Measurements from ENCODE around the gene CELA3B.

- TF ChIP-seq CTCF (IDR thresholded peaks at IDR 0.05) = no peak
- no peak for TF ChIP-seq POLR2A (IDR thresholded peaks at IDR 0.05)
- TF ChIP-seq POLR2AphosphoS5 (IDR thresholded peaks at IDR 0.05) = no peak
- TF ChIP-seq EP300 (IDR thresholded peaks at IDR 0.05) = no peak
Measured at GRCh38 chr1:22037520-22037919, 60.7 kb downstream of the CELA3B start.

Measured in suprapubic skin (tissue), 4 donors.